SK-N-SH (cell line): ENCODE data around the gene PALM2AKAP2. TPM values are rescaled to one million over a fixed set of nuclear protein-coding genes. Genes with fewer than 3 reads are reported as not detected.

ENCODE experiments used
- CTCF ChIA-PET: fragments of 300-600, 350-600 bp; formaldehyde crosslinking; extraction: SDS; loops from one replicate; lab custom pipeline; 2021; lab: Yijun Ruan, JAX
- POLR2A ChIA-PET: fragments of 350-600 bp; sonication (Branson Sonifier 250); formaldehyde crosslinking; extraction: SDS; loops from one replicate; lab custom pipeline; 2020; ENCODE audit warnings: antibody characterized with exemption, inconsistent platforms; lab: Yijun Ruan, JAX
- DNase-seq: peaks from one replicate; pipeline ENCODE4 v3.0.0; 2012
- H2AFZ ChIP-seq: fragments of 200-600 bp; sonication (generic); 2 replicates; pipeline ENCODE4 v1.8.1; 2016; ENCODE audit warnings: antibody characterized with exemption, mild to moderate bottlenecking, low read depth
- H3F3A ChIP-seq: fragments of 200-600 bp; sonication (generic); replicated peaks from 2 replicates; pipeline ENCODE3; 2016; ENCODE audit warnings: antibody characterized with exemption, mild to moderate bottlenecking; ENCODE audit not compliant: insufficient read depth
- H3K27ac ChIP-seq, 2 experiments: fragments of 200-500 bp in 1 of 2; fragments of 200-600 bp in 1 of 2; sonication (Bioruptor generic) in 1 of 2; sonication (generic), shearing (Covaris generic) in 1 of 2; 2 replicates each; pipeline versions ENCODE4 v1.5.1 to v1.6.1; 2014 to 2016; ENCODE audit warnings: low read depth in 2 of 2, inconsistent platforms in 1 of 2, low read length in 1 of 2, mild to moderate bottlenecking in 1 of 2, mixed read lengths in 1 of 2
- H3K27me3 ChIP-seq: fragments of 200-600 bp; sonication (generic), shearing (Covaris generic); 2 replicates; pipeline ENCODE4 v1.6.1; 2016; ENCODE audit warnings: mixed run types; ENCODE audit not compliant: insufficient read depth
- H3K36me3 ChIP-seq, 2 experiments: fragments of 200-500 bp in 1 of 2; fragments of 200-600 bp in 1 of 2; sonication (Bioruptor generic) in 1 of 2; sonication (generic) in 1 of 2; replicated peaks in 1 of 2; 2 replicates each; pipeline versions ENCODE3 to v1.5.1; 2014 to 2016; ENCODE audit warnings: low read length in 1 of 2, mild to moderate bottlenecking in 1 of 2; ENCODE audit not compliant: insufficient read depth in 2 of 2, control insufficient read depth in 1 of 2
- H3K4me1 ChIP-seq, 2 experiments: fragments of 200-500 bp in 1 of 2; fragments of 200-600 bp in 1 of 2; sonication (Bioruptor generic) in 1 of 2; sonication (generic), shearing (Covaris generic) in 1 of 2; 2 replicates each; pipeline versions ENCODE4 v1.5.1 to v1.6.1; 2014 to 2016; ENCODE audit warnings: low read depth in 1 of 2, low read length in 1 of 2, mixed run types in 1 of 2; ENCODE audit not compliant: insufficient read depth in 2 of 2, control insufficient read depth in 1 of 2
- H3K4me2 ChIP-seq: fragments of 200-600 bp; sonication (generic), shearing (Covaris generic); 2 replicates; pipeline ENCODE4 v1.6.1; 2017; ENCODE audit warnings: mixed run types
- H3K4me3 ChIP-seq, 2 experiments: fragments of 200-500 bp in 1 of 2; fragments of 200-600 bp in 1 of 2; sonication (Bioruptor generic) in 1 of 2; sonication (generic), shearing (Covaris generic) in 1 of 2; 2 replicates each; pipeline versions ENCODE4 v1.5.1 to v1.8.1; 2014 to 2016; ENCODE audit warnings: low read depth in 2 of 2, inconsistent platforms in 1 of 2, low read length in 1 of 2, mild to moderate bottlenecking in 1 of 2, mixed read lengths in 1 of 2, moderate library complexity in 1 of 2
- H3K79me2 ChIP-seq: fragments of 200-600 bp; sonication (generic); 2 replicates; pipeline ENCODE4 v1.8.1; 2017; ENCODE audit warnings: mild to moderate bottlenecking; ENCODE audit not compliant: insufficient read depth
- H3K9ac ChIP-seq: fragments of 200-600 bp; sonication (generic); 2 replicates; pipeline ENCODE4 v1.6.1; 2017; ENCODE audit warnings: mixed run types
- H3K9me2 ChIP-seq: fragments of 200-600 bp; sonication (generic); 2 replicates; pipeline ENCODE4 v1.6.1; 2017; ENCODE audit warnings: mixed run types
- H3K9me3 ChIP-seq: fragments of 200-600 bp; sonication (generic); 2 replicates; pipeline ENCODE4 v1.6.1; 2017; ENCODE audit warnings: mixed run types, mild to moderate bottlenecking, moderate library complexity
- H4K20me1 ChIP-seq: fragments of 200-600 bp; sonication (generic); 2 replicates; pipeline ENCODE4 v1.6.1; 2017; ENCODE audit warnings: mild to moderate bottlenecking, mixed run types; ENCODE audit not compliant: insufficient read depth
- EP300 ChIP-seq, 2 experiments: IDR thresholded peaks; 2 replicates each; pipeline versions ENCODE4 v1.4.0 to v1.6.1; 2012; ENCODE audit warnings: borderline replicate concordance in 1 of 2, low read depth in 1 of 2, low read length in 1 of 2
- EZH2phosphoT487 ChIP-seq: fragments of 200-600 bp; sonication (generic); IDR thresholded peaks from 2 replicates; pipeline ENCODE4 v1.6.1; 2017; ENCODE audit warnings: low read depth, mixed run types, mild to moderate bottlenecking, antibody characterized with exemption, moderate library complexity, borderline replicate concordance
- FOSL2 ChIP-seq: IDR thresholded peaks from 2 replicates; pipeline ENCODE4 v1.4.0; 2012; ENCODE audit warnings: low read depth, mild to moderate bottlenecking, moderate library complexity, borderline replicate concordance
- FOXJ3 ChIP-seq: sonication (generic); formaldehyde crosslinking; IDR thresholded peaks from 2 replicates; pipeline ENCODE4 v1.5.1; 2020; ENCODE audit warnings: mild to moderate bottlenecking, missing genetic modification reagents
- FOXM1 ChIP-seq: IDR thresholded peaks from 2 replicates; pipeline ENCODE4 v1.4.0; 2012; ENCODE audit warnings: low read depth, mild to moderate bottlenecking
- GATA2 ChIP-seq: sonication (generic); formaldehyde crosslinking; IDR thresholded peaks from 2 replicates; pipeline ENCODE4 v1.5.0; 2020; ENCODE audit warnings: mild to moderate bottlenecking, missing genetic modification reagents
- JUND ChIP-seq: IDR thresholded peaks from 2 replicates; pipeline ENCODE4 v1.4.0; 2012
- NFIC ChIP-seq: IDR thresholded peaks from 2 replicates; pipeline ENCODE4 v1.4.0; 2012; ENCODE audit warnings: borderline replicate concordance
- NRF1 ChIP-seq: IDR thresholded peaks from 2 replicates; pipeline ENCODE4 v1.6.1; 2012; ENCODE audit warnings: low read depth, mild to moderate bottlenecking, low read length
- RFX5 ChIP-seq: IDR thresholded peaks from 2 replicates; pipeline ENCODE4 v1.6.1; 2012; ENCODE audit warnings: mild to moderate bottlenecking, improper control_type of control experiment, low read length
- RXRA ChIP-seq: IDR thresholded peaks from 2 replicates; pipeline ENCODE4 v1.4.0; 2012; ENCODE audit warnings: low read depth, mild to moderate bottlenecking, borderline replicate concordance
- ZBTB33 ChIP-seq: IDR thresholded peaks from 2 replicates; pipeline ENCODE4 v1.4.0; 2012; ENCODE audit warnings: low read depth, borderline replicate concordance
- WGBS: methylation state at CpG from one replicate; pipeline ENCODE4 v1.1.6; 2017; ENCODE audit warnings: low lambda C conversion rate; 5-methylcytosine and 5-hydroxymethylcytosine counted together
- polyA plus RNA-seq, 3 experiments: library from polyadenylated mRNA; depleted of rRNA; stranded (reverse); fragments of >200 nt; gene quantifications; 2 replicates each; pipeline ENCODE4 v1.2.3, GENCODE V29; 2012
- TF ChIP-seq, protein P1 (sequence below): IDR thresholded peaks from 2 replicates; pipeline ENCODE4 v1.4.0; 2012; ENCODE audit warnings: low read depth
- TF ChIP-seq, protein P2 (sequence below): fragments of 150-350 bp; IDR thresholded peaks from 2 replicates; pipeline ENCODE4 v1.6.1; 2017; ENCODE audit warnings: antibody characterized with exemption, low read length, low read depth, borderline replicate concordance

Gene PALM2AKAP2
- polyA plus RNA-seq, 1 of the 3 experiments (the other 2 are of a cell fraction), result 4.3 TPM

GRCh38 chr9:109781086-109781485 lies 1.1 kb downstream of the PALM2AKAP2 start:
- Histone ChIP-seq H3K4me3 (peak overlapping the region; percentile 73 to 99; a peak in 3 of 4 replicates), H3K9me3 (no peaks in the 10 kb centered on the region), H2AFZ (no peak overlapping the region), H3K4me1 (no peaks in the 10 kb centered on the region), H3K27me3 (no peaks in the 10 kb centered on the region), H3K27ac (peak overlapping the region in 1 of 2 experiments; percentile 93; a peak in 2 of 4 replicates), H3K79me2 (peaks cover 59% of the 10 kb centered on the region), H3K36me3 (peaks cover 0 to 9% of the 10 kb centered on the region in 2 experiments), H3F3A (no peaks in the 10 kb centered on the region), H4K20me1 (peaks cover 3% of the 10 kb centered on the region; the same call in 1 of the 2 replicates), H3K4me2 (peak overlapping the region; percentile 82)
- POLR2A ChIA-PET, result no interaction called here
- CTCF ChIA-PET, result no interaction called here
- 7% methylated on average over 5 of the region's 5 CpGs for WGBS
- DNase-seq, result no peak
- TF ChIP-seq, protein P1, sequence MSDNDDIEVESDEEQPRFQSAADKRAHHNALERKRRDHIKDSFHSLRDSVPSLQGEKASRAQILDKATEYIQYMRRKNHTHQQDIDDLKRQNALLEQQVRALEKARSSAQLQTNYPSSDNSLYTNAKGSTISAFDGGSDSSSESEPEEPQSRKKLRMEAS, result peak; percentile 1; the same call in 1 of the 2 replicates
- no peak for TF ChIP-seq ZBTB33
- TF ChIP-seq, all 33 proteins: peak for 1
- no peaks in the 10 kb centered on the region for H3K9me2 ChIP-seq
- peak overlapping the region; percentile 99 for H3K9ac ChIP-seq

DNA sequence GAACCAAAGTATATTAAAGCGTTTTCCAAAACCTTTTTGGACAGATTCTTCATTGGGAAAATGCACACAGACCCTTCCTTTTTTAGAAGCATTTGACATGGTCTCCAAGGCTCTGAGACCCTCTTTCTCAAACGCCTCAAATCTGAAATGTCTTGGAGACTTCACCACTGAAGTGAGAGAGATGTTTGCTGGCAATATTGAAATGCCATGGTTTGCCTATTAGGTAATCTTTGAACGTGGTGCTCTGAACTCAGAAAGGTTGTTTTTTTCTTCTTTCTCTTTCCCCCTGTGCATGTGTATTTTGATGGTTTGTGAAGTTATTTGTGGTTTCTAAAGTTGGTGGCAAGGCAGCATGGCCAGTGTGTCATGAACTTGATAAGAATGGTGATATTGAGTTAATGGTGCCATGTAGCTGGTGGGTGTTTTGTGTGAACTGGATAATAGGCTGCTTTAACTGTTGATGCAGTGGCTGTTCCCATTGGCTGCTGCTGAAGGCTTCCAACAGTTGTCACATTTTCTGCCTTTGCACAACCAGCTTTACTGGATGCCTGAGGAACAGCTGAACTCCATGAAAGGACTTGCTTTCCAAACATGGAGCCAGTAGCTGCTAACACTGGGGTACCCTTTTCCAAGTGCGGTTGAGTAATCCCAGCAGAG lies 1.7 kb downstream of the PALM2AKAP2 start:
- H3K9ac ChIP-seq, result peak overlapping the region; percentile 99
- CTCF ChIA-PET, result interaction anchor here (0.8 kb wide), 1 partner anchor 37 kb away, joined by 4 read pairs; no protein-coding TSS in a partner anchor
- H3K4me3 ChIP-seq, result peak overlapping the region; percentile 73 to 99; a peak in 3 of 4 replicates
- peaks cover 0 to 9% of the 10 kb centered on the region in 2 experiments for H3K36me3 ChIP-seq
- no peaks in the 10 kb centered on the region; a peak in 1 of 4 replicates for H3K4me1 ChIP-seq
- no peaks in the 10 kb centered on the region for H3F3A ChIP-seq
- H3K9me2 ChIP-seq, result no peaks in the 10 kb centered on the region
- peak overlapping the region; percentile 82 for H3K4me2 ChIP-seq
- WGBS, result 21% methylated on average over 4 of the region's 4 CpGs
- H2AFZ ChIP-seq, result no peak overlapping the region
- POLR2A ChIA-PET, result no interaction called here
- H3K27ac ChIP-seq, result peak overlapping the region in 1 of 2 experiments; percentile 93; a peak in 2 of 4 replicates
- H3K27me3 ChIP-seq, result no peaks in the 10 kb centered on the region
- H4K20me1 ChIP-seq, result peaks cover 3% of the 10 kb centered on the region; the same call in 1 of the 2 replicates
- TF ChIP-seq, protein P2, sequence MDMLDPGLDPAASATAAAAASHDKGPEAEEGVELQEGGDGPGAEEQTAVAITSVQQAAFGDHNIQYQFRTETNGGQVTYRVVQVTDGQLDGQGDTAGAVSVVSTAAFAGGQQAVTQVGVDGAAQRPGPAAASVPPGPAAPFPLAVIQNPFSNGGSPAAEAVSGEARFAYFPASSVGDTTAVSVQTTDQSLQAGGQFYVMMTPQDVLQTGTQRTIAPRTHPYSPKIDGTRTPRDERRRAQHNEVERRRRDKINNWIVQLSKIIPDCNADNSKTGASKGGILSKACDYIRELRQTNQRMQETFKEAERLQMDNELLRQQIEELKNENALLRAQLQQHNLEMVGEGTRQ, result no peak
- TF ChIP-seq FOXM1, result no peak
- no peak for TF ChIP-seq FOSL2
- TF ChIP-seq EZH2phosphoT487, result no peak
- no peak for TF ChIP-seq NRF1
- TF ChIP-seq FOXJ3 (CRISPR knock-in tag), result no peak
- no peak for TF ChIP-seq EP300 (IDR thresholded peaks at IDR 0.05; ENCODE audit: borderline replicate concordance in 1 of 2, low read depth in 1 of 2, low read length in 1 of 2)
- no peak for TF ChIP-seq GATA2
- TF ChIP-seq RFX5, result no peak
- TF ChIP-seq, protein P1, result no peak
- TF ChIP-seq JUND, result no peak
- TF ChIP-seq RXRA, result no peak
- TF ChIP-seq NFIC, result no peak
- H3K9me3 ChIP-seq, result no peaks in the 10 kb centered on the region
- DNase-seq, result no peak
- H3K79me2 ChIP-seq, result peaks cover 65% of the 10 kb centered on the region
